ENCODE results near the gene ATG2A.

Gene ATG2A

GRCh38 chr11:64883575-64883974 lies 33.4 kb downstream of the ATG2A start:
- no peak for DNase-seq

GRCh38 chr11:64882243-64882642 lies 34.8 kb downstream of the ATG2A start:
- DNase-seq, result no peak

DNA sequence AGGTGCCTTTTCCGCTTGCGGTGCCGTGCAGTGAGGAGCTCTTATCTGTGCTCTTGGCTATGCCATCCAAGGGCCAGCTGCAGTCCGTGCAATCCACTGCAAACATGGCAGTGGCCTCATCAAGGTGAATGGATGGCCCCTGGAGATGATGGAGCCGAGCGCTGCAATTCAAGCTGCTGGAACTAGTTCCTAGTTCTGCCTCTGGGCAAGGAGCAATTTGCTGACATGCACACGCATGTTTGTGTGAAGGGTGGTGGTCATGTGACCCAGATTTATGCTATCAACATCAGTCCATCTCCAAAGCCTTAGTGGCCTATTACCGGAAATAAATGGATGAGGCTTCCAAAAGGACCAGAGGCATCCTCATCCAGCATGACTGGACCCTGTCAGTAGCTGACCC lies 35.5 kb downstream of the ATG2A start:
- DNase-seq, result no peak

DNA sequence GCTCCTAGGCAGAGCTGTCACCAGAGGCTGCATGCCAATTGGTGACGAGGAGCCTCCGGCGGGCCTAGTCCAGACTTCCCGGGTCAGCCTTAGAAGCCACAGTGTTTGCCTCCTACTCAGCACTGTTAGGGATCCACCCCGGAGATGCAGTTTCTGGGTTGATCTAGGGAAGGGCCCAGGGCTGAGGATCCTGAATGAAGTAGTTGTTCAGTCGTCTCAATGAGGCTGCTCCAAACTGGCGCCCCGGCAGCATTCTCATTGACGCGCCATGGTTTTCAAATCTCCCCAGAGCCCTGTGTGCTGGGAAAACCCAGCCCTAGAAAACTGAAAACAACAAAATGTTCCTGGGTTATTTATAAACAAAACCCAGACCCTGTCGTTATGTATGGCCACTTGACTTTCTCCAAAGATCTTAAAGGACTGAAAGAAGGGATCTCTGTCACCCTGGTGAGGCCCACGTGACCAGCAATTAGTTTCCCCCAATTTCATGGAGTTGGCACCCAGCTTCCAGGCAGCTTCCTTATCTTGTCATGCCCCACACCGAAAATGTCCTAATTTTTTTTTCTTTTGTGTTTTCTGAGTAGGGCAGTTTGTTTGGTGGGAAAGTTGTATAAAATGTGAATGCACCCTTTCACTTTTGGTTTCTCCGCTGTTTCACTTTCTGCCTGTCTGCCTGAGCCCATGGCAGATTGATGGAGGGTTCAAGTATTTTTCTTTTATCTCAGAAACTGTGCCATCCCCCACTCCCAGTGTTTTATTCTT lies 36.6 kb downstream of the ATG2A start:
- DNase-seq, result no peak

DNA sequence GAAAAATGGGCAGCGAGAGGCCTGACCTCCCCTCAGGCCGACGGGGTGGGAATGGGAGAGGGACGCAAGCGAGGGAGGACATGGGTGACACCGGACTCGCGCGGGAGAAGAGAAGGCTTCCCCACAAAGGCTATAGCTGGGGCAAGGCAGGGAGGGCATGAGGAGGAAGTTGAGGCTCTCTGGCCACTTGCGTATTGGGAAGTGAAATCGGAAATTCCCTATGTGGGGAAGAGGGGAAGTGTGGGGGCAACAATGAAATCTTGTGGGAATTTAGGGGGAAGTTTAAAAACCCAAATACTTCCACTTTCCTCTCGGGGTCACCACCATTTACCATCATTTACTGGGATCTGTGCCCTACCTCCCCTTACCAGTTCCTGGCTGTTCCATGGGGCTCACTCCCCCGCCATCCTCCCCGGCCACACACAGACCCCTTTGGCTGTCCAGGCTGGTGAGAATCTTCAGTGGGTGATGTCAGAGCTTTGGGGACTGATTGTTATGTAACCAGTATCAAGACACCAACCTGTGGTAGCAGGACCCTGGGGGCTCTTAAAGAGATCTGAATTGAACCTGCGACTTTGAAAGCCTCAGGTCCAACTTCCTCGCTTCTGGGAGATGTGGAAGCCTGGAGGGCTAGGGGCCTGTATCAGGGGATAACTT lies 37.6 kb downstream of the ATG2A start:
- no peak for DNase-seq

DNA sequence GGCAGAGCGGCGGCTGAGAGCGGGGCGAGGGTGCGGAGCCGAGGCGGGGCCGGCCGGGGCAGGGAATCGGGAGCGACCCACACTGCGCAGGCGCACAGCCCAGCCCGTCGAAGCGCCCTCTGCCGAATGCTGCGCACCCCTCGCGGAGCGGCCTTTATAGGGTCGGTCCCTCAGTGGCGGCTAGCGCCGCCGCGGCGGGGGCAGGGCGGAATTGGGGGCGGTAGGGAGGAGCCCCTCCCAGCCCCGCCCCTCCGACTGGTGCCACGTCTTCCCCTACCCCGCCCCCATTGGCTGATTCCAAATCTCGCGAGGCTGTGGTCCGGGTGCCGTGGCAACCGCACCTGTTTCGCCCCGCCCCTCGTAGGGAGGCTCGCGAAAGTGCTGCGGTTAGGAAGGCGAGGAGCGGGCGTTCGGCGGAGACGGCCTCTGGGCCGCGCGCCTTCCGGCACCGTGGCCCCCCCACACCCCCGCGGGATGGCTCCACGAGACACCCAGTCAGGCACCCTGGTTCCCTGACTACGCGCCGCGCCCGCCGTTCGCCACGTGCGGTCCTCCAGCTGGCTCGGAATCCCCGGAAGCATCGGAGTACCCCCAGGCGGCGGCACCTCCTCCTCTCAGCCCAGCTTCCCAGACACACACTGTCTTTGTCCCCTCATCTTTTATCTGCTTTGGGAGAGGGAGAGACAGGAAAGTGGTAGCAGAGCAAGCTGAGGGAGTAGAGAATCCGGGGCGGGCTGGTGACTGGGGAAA lies 38.3 kb downstream of the ATG2A start, which contains the start of gene EHD1:
Gene EHD1, minus strand, starts transcription at position 128 of the 750 bp plus-strand sequence. CDS start 157 bp downstream, outside the sequence.
- peak; percentile 100 for DNase-seq

- no peak for DNase-seq
Observed at GRCh38 chr11:64878223-64878493, 38.9 kb downstream of the ATG2A start.

- DNase-seq, result no peak
Observed at GRCh38 chr11:64877390-64878222, 39.4 kb downstream of the ATG2A start.

DNA sequence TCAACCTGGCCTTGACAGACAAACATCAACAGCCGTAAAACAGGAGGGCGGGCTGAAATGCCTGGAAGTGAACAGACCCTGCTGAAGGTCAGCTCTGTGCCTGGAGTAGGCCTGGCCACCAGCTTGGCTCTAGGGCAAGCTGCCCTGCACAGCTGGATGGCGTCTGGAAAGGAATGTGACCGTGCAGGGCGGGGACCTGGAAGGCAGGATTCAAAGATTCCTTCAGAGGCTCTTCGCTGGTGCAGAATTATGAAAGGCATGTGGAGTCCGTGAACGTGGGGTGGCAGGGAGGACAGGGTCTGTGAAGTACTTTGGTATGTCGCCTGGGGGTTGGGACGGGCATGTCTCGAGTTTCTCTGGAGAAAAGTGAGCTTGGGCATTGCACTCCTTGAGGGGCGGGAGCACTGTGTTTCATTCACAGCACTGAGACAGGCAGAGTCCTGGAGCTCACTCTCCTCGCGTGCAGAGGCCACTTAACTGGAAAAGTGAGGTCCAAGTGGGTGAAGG lies 40.1 kb downstream of the ATG2A start:
- DNase-seq, result no peak

DNA sequence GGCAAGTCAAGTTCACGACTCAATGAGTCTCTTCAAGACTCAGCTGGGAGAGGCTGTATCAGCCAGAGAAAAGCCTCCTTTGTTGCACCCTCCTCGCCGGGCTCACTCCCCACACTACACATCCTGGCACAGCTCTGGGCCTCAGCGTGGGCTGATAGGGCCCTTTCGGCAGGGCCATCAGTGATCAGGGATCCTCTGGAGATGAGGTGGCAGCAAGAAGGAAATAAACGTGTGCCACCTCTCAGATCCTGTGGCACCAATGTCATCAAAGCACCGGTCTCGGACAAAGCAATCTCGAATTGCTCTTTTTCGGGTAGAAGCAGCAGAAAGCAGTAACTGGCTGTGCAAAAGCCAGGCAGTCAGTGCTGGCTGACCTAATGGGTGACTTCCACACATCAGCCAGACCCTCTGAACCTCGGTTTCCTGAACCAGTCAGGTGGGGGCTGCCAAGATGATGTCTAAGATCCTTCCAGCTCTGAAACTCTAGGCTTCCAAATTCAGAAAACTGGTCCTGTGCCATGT lies 40.7 kb downstream of the ATG2A start:
- DNase-seq, result no peak

- DNase-seq, result no peak
Observed at GRCh38 chr11:64875369-64876228, 41.4 kb downstream of the ATG2A start.

DNA sequence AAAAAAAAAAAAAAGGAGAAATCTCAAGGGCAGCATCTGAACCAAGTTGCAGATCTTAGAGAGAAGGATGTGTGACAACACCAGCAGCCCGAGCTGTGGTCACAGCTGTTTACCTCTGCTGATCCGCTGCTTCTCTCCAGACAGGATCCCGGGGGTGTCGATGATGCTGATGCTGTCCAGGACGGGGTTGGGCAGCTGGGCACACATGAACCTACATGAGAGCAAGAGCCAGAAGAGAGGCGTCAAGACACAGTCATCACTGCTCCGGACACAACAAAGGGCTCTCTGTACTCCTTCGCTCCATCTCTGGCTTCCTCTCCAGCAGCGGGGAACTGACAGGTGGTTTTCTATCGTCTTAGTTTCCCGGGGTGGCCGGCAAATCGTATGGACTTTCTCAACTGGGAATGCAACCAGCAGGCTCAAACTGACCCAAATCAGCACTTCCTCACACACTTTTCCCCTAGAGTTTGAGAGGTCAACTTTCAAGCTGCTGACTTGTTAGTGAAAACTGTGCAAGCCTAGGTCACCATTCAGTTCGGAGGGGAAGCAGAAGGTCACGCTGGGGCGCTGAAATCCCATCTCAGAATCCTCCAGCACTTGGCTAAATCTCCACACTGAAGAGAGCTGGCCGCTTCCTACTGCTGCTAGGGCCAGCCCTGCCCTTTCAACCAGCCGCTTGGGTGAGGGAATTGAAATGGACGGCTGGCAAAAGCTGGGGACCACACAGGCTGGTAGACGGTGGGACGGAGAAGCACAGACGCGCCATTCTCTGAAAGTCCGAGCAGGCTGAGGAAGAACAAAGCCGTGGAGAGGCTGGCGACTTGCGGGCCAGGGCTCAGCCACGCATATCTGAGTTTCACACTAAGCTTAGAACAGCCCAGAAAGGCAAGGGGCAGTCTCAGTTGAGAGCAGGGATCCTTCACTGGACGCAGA lies 42.4 kb downstream of the ATG2A start:
- DNase-seq, result no peak

- no peak for DNase-seq
Observed at GRCh38 chr11:64872790-64873488, 44.1 kb downstream of the ATG2A start.

DNA sequence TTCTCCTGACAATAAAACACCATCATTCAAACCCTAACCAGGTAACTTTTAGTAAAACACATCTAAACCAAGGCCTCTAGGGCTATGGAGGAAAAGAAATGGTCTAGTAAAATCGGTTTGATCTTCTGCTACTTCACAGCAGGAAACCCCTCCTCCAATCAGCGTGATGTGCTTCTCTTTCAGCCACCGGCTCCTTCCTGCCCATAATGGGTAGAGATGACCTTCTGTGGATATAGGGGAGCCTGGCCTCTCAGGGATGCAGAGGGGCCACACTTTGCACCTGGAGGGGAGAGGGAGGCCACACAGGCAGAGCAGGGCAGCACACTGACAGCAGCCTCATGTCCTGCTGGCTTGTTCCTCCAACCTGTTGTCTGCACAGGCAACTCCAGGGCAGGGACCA lies 45.5 kb downstream of the ATG2A start:
- no peak for DNase-seq

DNA sequence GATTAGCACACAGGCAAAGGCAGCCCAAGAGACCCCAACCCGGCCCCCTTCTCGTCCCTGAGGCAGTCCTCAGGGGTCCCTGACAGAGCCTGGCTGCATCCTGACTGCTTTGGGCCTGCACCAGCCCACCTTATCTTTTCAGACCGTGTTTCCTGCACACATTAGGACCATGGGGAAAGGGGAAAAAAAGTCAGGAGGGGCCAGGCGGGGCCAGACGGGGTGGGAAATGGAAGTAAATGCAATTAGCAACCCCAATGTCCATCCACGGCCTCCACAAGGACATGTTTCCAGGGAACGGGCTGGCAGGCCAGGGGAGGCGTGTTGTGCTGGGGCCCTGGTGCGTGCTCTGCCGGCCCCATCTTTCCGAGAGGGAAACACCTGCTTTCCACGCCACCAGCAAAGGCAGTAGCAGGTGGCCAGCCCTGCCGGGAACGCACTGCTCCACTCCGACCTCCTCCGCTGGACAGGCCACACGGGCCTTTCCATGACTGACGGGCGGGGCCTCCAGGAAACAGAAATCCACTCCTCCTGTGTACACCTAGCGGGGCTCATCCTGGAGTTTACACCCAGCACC lies 46.0 kb downstream of the ATG2A start:
- no peak for DNase-seq

- no peak for DNase-seq
Observed at GRCh38 chr11:64870176-64870892, 46.7 kb downstream of the ATG2A start.

DNA sequence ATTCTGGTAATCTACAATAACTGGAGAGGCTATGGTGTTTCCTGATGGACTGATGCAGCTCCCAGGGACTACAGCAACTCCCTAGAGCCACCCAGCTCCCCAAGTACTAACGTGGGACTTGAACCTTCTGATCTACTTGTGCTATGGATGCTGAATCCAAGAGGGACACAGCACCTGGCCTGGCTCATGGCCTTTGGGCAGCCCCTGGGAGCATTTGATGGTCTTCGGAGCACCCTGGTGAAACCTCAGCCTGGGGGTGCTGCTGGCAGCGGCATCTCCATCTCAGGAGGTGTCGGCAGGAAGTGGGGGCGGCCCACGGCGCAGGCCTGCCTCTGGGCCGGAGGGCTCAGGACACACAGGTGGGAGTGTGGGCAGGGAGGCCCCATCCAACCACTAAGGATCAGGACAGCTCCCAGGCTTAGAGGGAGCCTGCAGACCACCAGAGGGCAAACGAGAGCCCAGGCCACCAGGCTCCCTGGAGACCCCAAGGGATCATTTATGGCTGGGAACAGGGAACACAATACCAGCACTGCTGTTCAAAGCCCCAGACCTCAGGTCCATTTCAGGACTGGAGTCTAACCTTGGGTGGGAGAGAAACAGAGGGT lies 47.3 kb downstream of the ATG2A start:
- DNase-seq, result no peak

- DNase-seq, result no peak
Observed at GRCh38 chr11:64868904-64869570, 48.0 kb downstream of the ATG2A start.
